ENCODE measurements around the gene MAPRE3.

GRCh38 chr2:27051902-27052645 lies 81.6 kb downstream of the MAPRE3 start:
- TF ChIP-seq POLR2A (IDR thresholded peaks at IDR 0.05) (no peak), CTCF (IDR thresholded peaks at IDR 0.05) (no peak)

All from body of pancreas (tissue), 4 donors.